Peyer's patch (tissue), 4 donors: ENCODE measurements around the gene BAZ1A. TPM values are rescaled to one million over a fixed set of nuclear protein-coding genes. Genes with fewer than 3 reads are reported as not detected.

Source experiments
- DNase-seq, 3 donors: peaks; one replicate each; pipeline ENCODE4 v3.0.0-alpha.2; 2017 to 2019
- H3K27ac ChIP-seq, 4 donors: fragments of 200-600 bp; sonication (generic); one replicate each; pipeline ENCODE4 v1.5.1; 2016 to 2019
- H3K27me3 ChIP-seq, 2 donors: fragments of 200-600 bp; sonication (generic); one replicate each; pipeline ENCODE4 v1.5.1; 2019
- H3K36me3 ChIP-seq, 3 donors: fragments of 200-600 bp; sonication (generic); one replicate each; pipeline ENCODE4 v1.5.1; 2016 to 2019
- H3K4me1 ChIP-seq, 4 donors: fragments of 200-600 bp; sonication (generic); one replicate each; pipeline ENCODE4 v1.5.1; 2016 to 2019
- H3K4me3 ChIP-seq, 4 donors: fragments of 200-600 bp; sonication (generic); 1 replicate in 3 of 4; 2 replicates in 1 of 4; pipeline ENCODE4 v1.5.1; 2016 to 2019; ENCODE audit warnings: mild to moderate bottlenecking in 1 of 4
- H3K9me3 ChIP-seq, 4 donors: fragments of 200-600 bp; sonication (generic); one replicate each; pipeline ENCODE4 v1.5.1; 2016 to 2019; ENCODE audit warnings: mild to moderate bottlenecking in 1 of 4
- CTCF ChIP-seq, 6 experiments: fragments of 450-650 bp in 4 of 6; fragments of 200-600 bp in 2 of 6; sonication (generic) in 1 of 6; IDR thresholded peaks; one replicate each; pipeline ENCODE4 v1.5.1; 2017 to 2019; ENCODE audit warnings: antibody characterized with exemption in 6 of 6, mild to moderate bottlenecking in 3 of 6, moderate library complexity in 1 of 6
- POLR2A ChIP-seq, 2 donors: fragments of 450-650 bp; IDR thresholded peaks; one replicate each; pipeline ENCODE4 v1.5.1; 2017; ENCODE audit warnings: antibody characterized with exemption in 2 of 2, mild to moderate bottlenecking in 2 of 2, moderate library complexity in 2 of 2
- total RNA-seq, 4 donors: library from RNA; depleted of rRNA; stranded (reverse); fragments of >200 nt; gene quantifications; one replicate each; pipeline ENCODE4 v1.1.0, GENCODE V29; 2016

The BAZ1A gene
- total RNA-seq, 4 donors from 2014 or later, result 26.3 to 61.1 (median 29.1) TPM

- DNase-seq, result no peak
- Histone ChIP-seq H3K27ac (no peak overlapping the region), H3K27me3 (no peaks in the 10 kb centered on the region), H3K4me1 (no peaks in the 10 kb centered on the region), H3K36me3 (peaks cover 0 to 28% (median 0%) of the 10 kb centered on the region in 3 donors), H3K9me3 (no peaks in the 10 kb centered on the region), H3K4me3 (no peak overlapping the region)
- TF ChIP-seq CTCF (IDR thresholded peaks at IDR 0.05), result no peak
Observed at GRCh38 chr14:34853041-34853440, 22.1 kb downstream of the BAZ1A start.

- H3K4me3 ChIP-seq, result no peak overlapping the region
- H3K27ac ChIP-seq, result no peak overlapping the region
- peaks cover 0 to 28% (median 0%) of the 10 kb centered on the region in 3 donors for H3K36me3 ChIP-seq
- TF ChIP-seq CTCF (IDR thresholded peaks at IDR 0.05) (no peak), POLR2A (IDR thresholded peaks at IDR 0.05) (no peak)
- H3K27me3 ChIP-seq, result no peaks in the 10 kb centered on the region
- H3K4me1 ChIP-seq, result no peaks in the 10 kb centered on the region
- no peak for DNase-seq
- H3K9me3 ChIP-seq, result no peaks in the 10 kb centered on the region
Observed at GRCh38 chr14:34851395-34851794, 23.8 kb downstream of the BAZ1A start.

DNA sequence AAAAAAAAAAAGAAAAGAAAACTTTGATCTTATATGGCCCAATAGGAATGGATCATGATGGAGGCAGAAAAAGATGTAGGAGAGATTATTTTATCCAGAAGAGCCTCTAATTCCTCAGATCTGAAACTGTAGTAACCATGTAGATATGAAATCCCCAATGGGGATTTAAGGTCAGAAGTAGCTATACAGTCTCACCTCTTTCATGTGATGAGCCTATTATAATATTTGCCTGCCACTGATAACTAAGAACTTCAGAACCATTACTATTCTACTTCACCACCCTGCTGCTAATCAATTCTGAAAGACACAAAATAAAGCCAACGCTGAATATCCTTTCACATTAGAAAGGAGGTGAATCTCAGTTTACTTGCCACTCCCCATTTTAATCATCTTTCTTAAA, 29.3 kb downstream of the BAZ1A start:
- no peak for DNase-seq
- peaks cover 0 to 5% (median 0%) of the 10 kb centered on the region in 4 donors for H3K4me1 ChIP-seq
- peaks cover 0 to 8% (median 0%) of the 10 kb centered on the region in 3 donors for H3K36me3 ChIP-seq
- H3K4me3 ChIP-seq, result no peak overlapping the region
- TF ChIP-seq POLR2A (IDR thresholded peaks at IDR 0.05), result no peak
- H3K9me3 ChIP-seq, result no peaks in the 10 kb centered on the region
- no peaks in the 10 kb centered on the region for H3K27me3 ChIP-seq
- no peak overlapping the region for H3K27ac ChIP-seq

DNA sequence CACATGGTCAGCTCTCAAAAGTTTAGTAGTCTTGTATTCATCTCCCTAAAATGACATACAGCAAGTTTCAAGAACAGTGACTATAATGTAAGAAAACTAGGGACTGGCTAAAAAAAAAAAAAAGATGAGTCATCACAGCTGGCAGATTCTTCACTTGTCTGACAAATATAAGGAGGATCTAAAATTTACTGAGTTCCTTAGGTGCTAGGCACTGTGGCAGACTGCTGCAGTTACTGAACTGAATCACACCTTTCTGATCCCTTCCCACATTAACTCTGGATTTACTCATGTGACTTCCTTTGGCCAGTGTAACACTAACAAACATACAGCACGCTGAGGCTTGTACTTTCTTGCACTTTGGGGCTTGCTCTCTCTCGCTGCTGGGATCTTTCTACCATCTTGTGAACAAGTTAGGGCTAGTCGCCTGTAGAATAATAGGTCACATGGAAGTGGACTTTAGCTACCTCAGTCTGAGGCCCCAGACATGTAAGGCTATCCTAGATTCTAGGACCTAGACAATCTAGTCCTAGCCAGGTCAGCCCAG, 32.1 kb downstream of the BAZ1A start:
- Histone ChIP-seq H3K27me3 (no peaks in the 10 kb centered on the region), H3K9me3 (no peaks in the 10 kb centered on the region), H3K36me3 (no peaks in the 10 kb centered on the region), H3K27ac (no peak overlapping the region), H3K4me3 (no peak overlapping the region), H3K4me1 (peaks cover 0 to 5% (median 0%) of the 10 kb centered on the region in 4 donors)
- TF ChIP-seq CTCF (IDR thresholded peaks at IDR 0.05), result no peak
- TF ChIP-seq POLR2A (IDR thresholded peaks at IDR 0.05), result no peak
- DNase-seq, result no peak

GRCh38 chr14:34837801-34838322, 37.3 kb downstream of the BAZ1A start:
- no peak overlapping the region for H3K4me3 ChIP-seq
- TF ChIP-seq CTCF (IDR thresholded peaks at IDR 0.05), result no peak
- TF ChIP-seq POLR2A (IDR thresholded peaks at IDR 0.05), result no peak
- no peak overlapping the region for H3K27ac ChIP-seq
- no peak for DNase-seq
- no peaks in the 10 kb centered on the region for H3K27me3 ChIP-seq
- H3K4me1 ChIP-seq, result no peaks in the 10 kb centered on the region
- no peaks in the 10 kb centered on the region for H3K9me3 ChIP-seq
- H3K36me3 ChIP-seq, result no peaks in the 10 kb centered on the region

DNA sequence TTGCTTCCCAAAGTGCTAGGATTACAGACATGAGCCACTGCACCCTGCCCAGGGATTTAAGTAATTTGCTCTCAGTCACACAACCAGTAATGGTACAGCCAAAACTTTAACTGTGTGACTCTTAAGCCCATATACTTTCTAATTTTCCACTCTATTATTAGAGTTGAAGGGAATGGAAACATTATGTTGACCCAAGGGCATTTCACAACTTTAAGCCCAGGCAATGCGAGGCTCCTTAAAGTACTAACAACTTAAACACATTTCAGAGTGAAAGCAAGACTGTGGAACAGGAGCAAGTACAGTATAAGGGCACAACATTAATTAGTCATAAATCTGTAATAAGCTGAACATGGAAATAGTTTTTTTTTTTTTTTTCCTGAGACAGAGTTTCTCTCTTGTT, 39.8 kb downstream of the BAZ1A start:
- no peaks in the 10 kb centered on the region for H3K36me3 ChIP-seq
- DNase-seq, result no peak
- H3K27me3 ChIP-seq, result no peaks in the 10 kb centered on the region
- TF ChIP-seq POLR2A (IDR thresholded peaks at IDR 0.05) (no peak), CTCF (IDR thresholded peaks at IDR 0.05) (no peak)
- H3K4me3 ChIP-seq, result no peak overlapping the region
- no peak overlapping the region for H3K27ac ChIP-seq
- no peaks in the 10 kb centered on the region for H3K4me1 ChIP-seq
- no peaks in the 10 kb centered on the region for H3K9me3 ChIP-seq
